Vagina (tissue), 2 donors: ENCODE results near the gene FES.

Experiments
- CTCF ChIP-seq, 3 experiments: fragments of 450-650 bp in 2 of 3; fragments of 200-600 bp in 1 of 3; sonication (generic) in 1 of 3; IDR thresholded peaks; one replicate each; pipeline ENCODE4 v1.5.1; 2017 to 2019; ENCODE audit warnings: antibody characterized with exemption in 3 of 3, mild to moderate bottlenecking in 2 of 3, moderate library complexity in 2 of 3
- POLR2A ChIP-seq, 2 donors: fragments of 450-650 bp; IDR thresholded peaks; one replicate each; pipeline ENCODE4 v1.6.1; 2017; ENCODE audit warnings: antibody characterized with exemption in 2 of 2, mild to moderate bottlenecking in 2 of 2, moderate library complexity in 2 of 2
- POLR2AphosphoS5 ChIP-seq, 2 donors: sonication (generic); formaldehyde crosslinking; IDR thresholded peaks; one replicate each; pipeline ENCODE4 v1.9.0; 2017; ENCODE audit warnings: antibody characterized with exemption in 2 of 2, mild to moderate bottlenecking in 2 of 2, low read depth in 1 of 2; ENCODE audit not compliant: insufficient read depth in 1 of 2

- TF ChIP-seq CTCF (IDR thresholded peaks at IDR 0.05) (no peak), POLR2A (IDR thresholded peaks at IDR 0.05) (no peak), POLR2AphosphoS5 (IDR thresholded peaks at IDR 0.05; ENCODE audit: insufficient read depth in 1 of 2, low read depth in 1 of 2) (no peak)
Measured at GRCh38 chr15:90834626-90835025, 49.7 kb upstream of the FES start.
